WTC11 (cell line): ENCODE data around the gene DNAJC6. TPM values are rescaled to one million over a fixed set of nuclear protein-coding genes. Genes with fewer than 3 reads are reported as not detected.

Experiments used
- ATAC-seq: fragments of 200-7000 bp; cut with Tn5 transposase; 2 replicates; pipeline ENCODE4 v1.10.0; 2021; ENCODE audit warnings: mild to moderate bottlenecking, moderate library complexity
- CTCF ChIA-PET: fragments of 300-600 bp; sonication (Branson Sonifier 250); formaldehyde crosslinking; loops from one replicate; lab custom pipeline; 2021; ENCODE audit warnings: antibody characterized with exemption; lab: Charles Lee
- POLR2A ChIA-PET: fragments of 350-600 bp; sonication (Branson Sonifier 250); formaldehyde crosslinking; loops from one replicate; lab custom pipeline; 2021; ENCODE audit warnings: antibody characterized with exemption; lab: Charles Lee
- DNase-seq: peaks from one replicate; pipeline ENCODE4 v3.0.0; 2021; ENCODE audit warnings: low spot score
- H3K27ac Mint-ChIP-seq: 2 replicates; pipeline ENCODE4 v1.8.0; 2021; ENCODE audit warnings: mixed read lengths
- H3K27me3 Mint-ChIP-seq: 2 replicates; pipeline ENCODE4 v1.8.0; 2021; ENCODE audit warnings: low read depth, mild to moderate bottlenecking, moderate library complexity, mixed read lengths
- H3K36me3 Mint-ChIP-seq: 2 replicates; pipeline ENCODE4 v1.8.0; 2021; ENCODE audit warnings: mixed read lengths
- H3K4me1 Mint-ChIP-seq: 2 replicates; pipeline ENCODE4 v1.8.0; 2022; ENCODE audit warnings: mixed read lengths
- H3K4me3 Mint-ChIP-seq: 2 replicates; pipeline ENCODE4 v1.8.0; 2021; ENCODE audit warnings: mild to moderate bottlenecking, moderate library complexity, mixed read lengths
- H3K9me3 Mint-ChIP-seq: 2 replicates; pipeline ENCODE4 v1.8.0; 2021; ENCODE audit warnings: mixed read lengths
- CREB1 ChIP-seq: sonication (generic); formaldehyde crosslinking; IDR thresholded peaks from 2 replicates; pipeline ENCODE4 v1.8.0; 2023; ENCODE audit warnings: mild to moderate bottlenecking, missing genetic modification reagents
- HMGA2 ChIP-seq: fragments of 250-450 bp; sonication (Bioruptor Pico); IDR thresholded peaks from 2 replicates; pipeline ENCODE4 v1.4.0; 2021; ENCODE audit warnings: mild to moderate bottlenecking, moderate library complexity
- JUN ChIP-seq: sonication (generic); formaldehyde crosslinking; IDR thresholded peaks from 2 replicates; pipeline ENCODE4 v1.8.0; 2023; ENCODE audit warnings: mild to moderate bottlenecking, missing genetic modification reagents
- KAT7 ChIP-seq: sonication (generic); formaldehyde crosslinking; IDR thresholded peaks from 2 replicates; pipeline ENCODE4 v1.8.1; 2023; ENCODE audit warnings: missing genetic modification reagents, mild to moderate bottlenecking, borderline replicate concordance
- SMAD3 ChIP-seq: sonication (generic); formaldehyde crosslinking; IDR thresholded peaks from 2 replicates; pipeline ENCODE4 v1.8.0; 2022; ENCODE audit warnings: missing genetic modification reagents, mild to moderate bottlenecking, borderline replicate concordance
- ZNF317 ChIP-seq: sonication (generic); formaldehyde crosslinking; IDR thresholded peaks from 2 replicates; pipeline ENCODE4 v1.8.1; 2023; ENCODE audit warnings: low read depth, mild to moderate bottlenecking, moderate library complexity, missing genetic modification reagents, borderline replicate concordance
- ZNF671 ChIP-seq: fragments of 250-450 bp; sonication (Bioruptor Pico); IDR thresholded peaks from 2 replicates; pipeline ENCODE4 v1.8.0; 2021; ENCODE audit warnings: mild to moderate bottlenecking
- total RNA-seq: library from RNA; stranded (reverse); gene quantifications from 3 replicates; pipeline ENCODE4 v1.2.3, GENCODE V29; 2021
- TF ChIP-seq, protein P1 (sequence below): sonication (generic); formaldehyde crosslinking; IDR thresholded peaks from 2 replicates; pipeline ENCODE4 v1.8.1; 2022; ENCODE audit warnings: mild to moderate bottlenecking, moderate library complexity, missing genetic modification reagents
- TF ChIP-seq, protein P2 (sequence below): fragments of 250-450 bp; sonication (Bioruptor Pico); IDR thresholded peaks from 2 replicates; pipeline ENCODE4 v1.9.0; 2021; ENCODE audit warnings: moderate library complexity, mild to moderate bottlenecking, inconsistent platforms, borderline replicate concordance
- TF ChIP-seq, protein P3 (sequence below): sonication (generic); formaldehyde crosslinking; IDR thresholded peaks from 2 replicates; pipeline ENCODE4 v1.8.1; 2022; ENCODE audit warnings: mild to moderate bottlenecking, missing genetic modification reagents, moderate library complexity, borderline replicate concordance
- TF ChIP-seq, protein P4 (sequence below): sonication (generic); formaldehyde crosslinking; IDR thresholded peaks from 2 replicates; pipeline ENCODE4 v1.8.0; 2022; ENCODE audit warnings: mild to moderate bottlenecking, missing genetic modification reagents
- TF ChIP-seq, protein P5 (sequence below): sonication (generic); formaldehyde crosslinking; IDR thresholded peaks from 2 replicates; pipeline ENCODE4 v1.8.1; 2023; ENCODE audit warnings: mild to moderate bottlenecking, missing genetic modification reagents
- TF ChIP-seq, protein P6 (sequence below): fragments of 250-450 bp; sonication (Bioruptor Pico); IDR thresholded peaks from 2 replicates; pipeline ENCODE4 v2.1.2; 2022; ENCODE audit warnings: mild to moderate bottlenecking, moderate library complexity
- TF ChIP-seq, protein P7 (sequence below): sonication (generic); formaldehyde crosslinking; IDR thresholded peaks from 2 replicates; pipeline ENCODE4 v1.8.0; 2023; ENCODE audit warnings: mild to moderate bottlenecking, missing genetic modification reagents

Gene DNAJC6
- total RNA-seq, 1 experiment from 2014 or later: 9.1 TPM

DNA sequence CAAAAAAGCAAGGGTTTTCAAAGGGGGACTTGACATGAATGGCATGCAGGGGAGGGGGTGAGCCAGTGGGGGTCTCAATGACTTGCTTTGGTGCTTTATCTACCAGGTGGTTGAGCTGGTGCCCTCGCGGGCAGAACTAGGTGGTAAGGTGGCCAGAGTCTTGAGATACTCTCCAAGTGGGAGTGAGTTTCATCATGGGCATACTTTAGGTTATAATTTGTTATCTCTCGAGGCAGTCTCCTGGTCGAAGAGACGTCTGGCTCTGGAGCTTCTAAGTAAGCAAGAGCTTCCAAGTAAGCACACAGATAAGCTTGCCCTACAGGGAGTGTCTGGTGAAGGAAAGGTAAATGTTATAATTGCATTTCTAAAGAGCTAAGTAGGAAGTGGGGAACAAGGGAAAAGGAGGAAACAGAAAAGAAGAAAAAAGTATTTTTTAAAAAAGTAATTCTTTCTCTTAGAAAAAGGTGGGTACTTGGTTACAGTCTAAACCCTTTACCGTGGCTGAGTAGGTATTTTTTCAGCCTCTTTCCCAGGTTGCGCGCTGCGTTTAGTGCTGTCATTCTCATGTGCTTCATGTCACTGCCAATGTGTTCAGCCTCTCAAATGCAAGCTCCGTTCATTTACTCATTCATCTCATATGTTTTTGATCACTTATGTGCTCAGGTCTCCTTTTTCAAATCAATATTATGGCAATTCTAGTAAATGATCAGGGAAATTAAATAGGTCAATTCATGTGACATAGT lies 31.6 kb upstream of the DNAJC6 start:
- DNase-seq (no peak), ATAC-seq (peak; percentile 23)
- H3K27me3 Mint-ChIP-seq: no peaks in the 10 kb centered on the region; the same call in none of the 2 replicates
- peak overlapping the region; percentile 19; the same call in 1 of the 2 replicates for H3K27ac Mint-ChIP-seq
- H3K9me3 Mint-ChIP-seq: no peaks in the 10 kb centered on the region
- TF ChIP-seq KAT7 (CRISPR knock-in tag) (no peak), HMGA2 (no peak), ZNF671 (CRISPR knock-in tag) (no peak), CREB1 (CRISPR knock-in tag) (no peak), SMAD3 (CRISPR knock-in tag) (no peak), ZNF317 (no peak)
- TF ChIP-seq, protein P1, sequence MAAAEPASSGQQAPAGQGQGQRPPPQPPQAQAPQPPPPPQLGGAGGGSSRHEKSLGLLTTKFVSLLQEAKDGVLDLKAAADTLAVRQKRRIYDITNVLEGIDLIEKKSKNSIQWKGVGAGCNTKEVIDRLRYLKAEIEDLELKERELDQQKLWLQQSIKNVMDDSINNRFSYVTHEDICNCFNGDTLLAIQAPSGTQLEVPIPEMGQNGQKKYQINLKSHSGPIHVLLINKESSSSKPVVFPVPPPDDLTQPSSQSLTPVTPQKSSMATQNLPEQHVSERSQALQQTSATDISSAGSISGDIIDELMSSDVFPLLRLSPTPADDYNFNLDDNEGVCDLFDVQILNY (CRISPR knock-in tag): no peak
- TF ChIP-seq, protein P2, sequence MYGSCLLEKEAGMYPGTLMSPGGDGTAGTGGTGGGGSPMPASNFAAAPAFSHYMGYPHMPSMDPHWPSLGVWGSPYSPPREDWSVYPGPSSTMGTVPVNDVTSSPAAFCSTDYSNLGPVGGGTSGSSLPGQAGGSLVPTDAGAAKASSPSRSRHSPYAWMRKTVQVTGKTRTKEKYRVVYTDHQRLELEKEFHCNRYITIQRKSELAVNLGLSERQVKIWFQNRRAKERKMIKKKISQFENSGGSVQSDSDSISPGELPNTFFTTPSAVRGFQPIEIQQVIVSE (CRISPR knock-in tag): no peak
- TF ChIP-seq, protein P3, sequence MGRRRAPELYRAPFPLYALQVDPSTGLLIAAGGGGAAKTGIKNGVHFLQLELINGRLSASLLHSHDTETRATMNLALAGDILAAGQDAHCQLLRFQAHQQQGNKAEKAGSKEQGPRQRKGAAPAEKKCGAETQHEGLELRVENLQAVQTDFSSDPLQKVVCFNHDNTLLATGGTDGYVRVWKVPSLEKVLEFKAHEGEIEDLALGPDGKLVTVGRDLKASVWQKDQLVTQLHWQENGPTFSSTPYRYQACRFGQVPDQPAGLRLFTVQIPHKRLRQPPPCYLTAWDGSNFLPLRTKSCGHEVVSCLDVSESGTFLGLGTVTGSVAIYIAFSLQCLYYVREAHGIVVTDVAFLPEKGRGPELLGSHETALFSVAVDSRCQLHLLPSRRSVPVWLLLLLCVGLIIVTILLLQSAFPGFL (CRISPR knock-in tag): no peak
- TF ChIP-seq, protein P4, sequence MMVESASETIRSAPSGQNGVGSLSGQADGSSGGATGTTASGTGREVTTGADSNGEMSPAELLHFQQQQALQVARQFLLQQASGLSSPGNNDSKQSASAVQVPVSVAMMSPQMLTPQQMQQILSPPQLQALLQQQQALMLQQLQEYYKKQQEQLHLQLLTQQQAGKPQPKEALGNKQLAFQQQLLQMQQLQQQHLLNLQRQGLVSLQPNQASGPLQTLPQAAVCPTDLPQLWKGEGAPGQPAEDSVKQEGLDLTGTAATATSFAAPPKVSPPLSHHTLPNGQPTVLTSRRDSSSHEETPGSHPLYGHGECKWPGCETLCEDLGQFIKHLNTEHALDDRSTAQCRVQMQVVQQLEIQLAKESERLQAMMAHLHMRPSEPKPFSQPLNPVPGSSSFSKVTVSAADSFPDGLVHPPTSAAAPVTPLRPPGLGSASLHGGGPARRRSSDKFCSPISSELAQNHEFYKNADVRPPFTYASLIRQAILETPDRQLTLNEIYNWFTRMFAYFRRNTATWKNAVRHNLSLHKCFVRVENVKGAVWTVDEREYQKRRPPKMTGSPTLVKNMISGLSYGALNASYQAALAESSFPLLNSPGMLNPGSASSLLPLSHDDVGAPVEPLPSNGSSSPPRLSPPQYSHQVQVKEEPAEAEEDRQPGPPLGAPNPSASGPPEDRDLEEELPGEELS (CRISPR knock-in tag): no peak
- TF ChIP-seq, protein P5, sequence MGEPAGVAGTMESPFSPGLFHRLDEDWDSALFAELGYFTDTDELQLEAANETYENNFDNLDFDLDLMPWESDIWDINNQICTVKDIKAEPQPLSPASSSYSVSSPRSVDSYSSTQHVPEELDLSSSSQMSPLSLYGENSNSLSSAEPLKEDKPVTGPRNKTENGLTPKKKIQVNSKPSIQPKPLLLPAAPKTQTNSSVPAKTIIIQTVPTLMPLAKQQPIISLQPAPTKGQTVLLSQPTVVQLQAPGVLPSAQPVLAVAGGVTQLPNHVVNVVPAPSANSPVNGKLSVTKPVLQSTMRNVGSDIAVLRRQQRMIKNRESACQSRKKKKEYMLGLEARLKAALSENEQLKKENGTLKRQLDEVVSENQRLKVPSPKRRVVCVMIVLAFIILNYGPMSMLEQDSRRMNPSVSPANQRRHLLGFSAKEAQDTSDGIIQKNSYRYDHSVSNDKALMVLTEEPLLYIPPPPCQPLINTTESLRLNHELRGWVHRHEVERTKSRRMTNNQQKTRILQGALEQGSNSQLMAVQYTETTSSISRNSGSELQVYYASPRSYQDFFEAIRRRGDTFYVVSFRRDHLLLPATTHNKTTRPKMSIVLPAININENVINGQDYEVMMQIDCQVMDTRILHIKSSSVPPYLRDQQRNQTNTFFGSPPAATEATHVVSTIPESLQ (CRISPR knock-in tag): no peak
- POLR2A ChIA-PET: interaction anchor here (0.9 kb wide), 1 partner anchor 410 kb away, joined by 3 read pairs; no protein-coding TSS in a partner anchor
- H3K4me3 Mint-ChIP-seq: peak overlapping the region; percentile 69
- CTCF ChIA-PET: interaction anchor here (0.8 to 3.1 kb wide), 5 partner anchors 10 to 410 kb away, joined by 3 to 28 read pairs (median 5); partner anchors contain the start of gene DNAJC6
- no peaks in the 10 kb centered on the region for H3K36me3 Mint-ChIP-seq
- peaks cover 63% of the 10 kb centered on the region for H3K4me1 Mint-ChIP-seq

DNA sequence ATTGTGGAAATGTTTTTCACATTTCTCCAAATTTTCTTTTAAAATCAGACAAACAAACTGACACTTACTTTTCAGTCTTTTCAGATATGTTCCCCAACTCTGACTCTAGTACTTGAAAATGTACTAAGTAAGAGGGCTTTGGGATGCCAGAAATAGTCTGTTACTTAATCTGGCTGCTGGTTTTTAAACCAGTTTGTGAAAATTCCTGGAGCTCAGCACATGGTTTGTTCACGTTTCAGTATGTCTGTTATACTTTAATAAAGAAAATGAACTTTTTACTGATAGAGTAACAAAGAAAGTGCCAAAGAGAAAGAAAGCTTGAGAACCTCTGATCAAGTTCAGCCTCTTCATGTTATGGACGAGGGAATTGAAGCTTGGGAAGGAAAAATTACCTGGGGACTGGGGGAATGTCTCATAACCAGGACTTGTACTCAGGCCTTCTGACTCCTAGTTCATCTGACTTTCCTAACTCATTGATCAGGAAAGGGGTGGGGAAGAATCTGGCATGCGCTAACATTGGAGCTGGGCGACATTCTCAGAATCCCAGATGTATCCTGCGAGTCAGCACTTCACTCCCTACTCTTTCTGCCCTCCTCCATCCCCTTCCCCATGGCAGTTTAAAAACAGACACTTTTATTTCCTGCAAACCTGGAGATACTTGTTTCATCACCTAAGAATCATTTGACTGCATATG lies 30.8 kb upstream of the DNAJC6 start:
- ChIA-PET POLR2A (interaction anchor here (0.6 to 1.7 kb wide), 3 partner anchors 142 to 1521 kb away, joined by 3 to 5 read pairs (median 4); partner anchors contain the start of genes LEPR and LEPROT), CTCF (interaction anchor here (1.0 to 3.1 kb wide), 8 partner anchors 11 to 409 kb away, joined by 3 to 28 read pairs (median 4); partner anchors contain the start of gene DNAJC6)
- no peak for TF ChIP-seq JUN (CRISPR knock-in tag)
- TF ChIP-seq, protein P6, sequence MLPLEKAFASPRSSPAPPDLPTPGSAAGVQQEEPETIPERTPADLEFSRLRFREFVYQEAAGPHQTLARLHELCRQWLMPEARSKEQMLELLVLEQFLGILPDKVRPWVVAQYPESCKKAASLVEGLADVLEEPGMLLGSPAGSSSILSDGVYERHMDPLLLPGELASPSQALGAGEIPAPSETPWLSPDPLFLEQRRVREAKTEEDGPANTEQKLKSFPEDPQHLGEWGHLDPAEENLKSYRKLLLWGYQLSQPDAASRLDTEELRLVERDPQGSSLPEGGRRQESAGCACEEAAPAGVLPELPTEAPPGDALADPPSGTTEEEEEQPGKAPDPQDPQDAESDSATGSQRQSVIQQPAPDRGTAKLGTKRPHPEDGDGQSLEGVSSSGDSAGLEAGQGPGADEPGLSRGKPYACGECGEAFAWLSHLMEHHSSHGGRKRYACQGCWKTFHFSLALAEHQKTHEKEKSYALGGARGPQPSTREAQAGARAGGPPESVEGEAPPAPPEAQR (CRISPR knock-in tag): no peak
- TF ChIP-seq, protein P7, sequence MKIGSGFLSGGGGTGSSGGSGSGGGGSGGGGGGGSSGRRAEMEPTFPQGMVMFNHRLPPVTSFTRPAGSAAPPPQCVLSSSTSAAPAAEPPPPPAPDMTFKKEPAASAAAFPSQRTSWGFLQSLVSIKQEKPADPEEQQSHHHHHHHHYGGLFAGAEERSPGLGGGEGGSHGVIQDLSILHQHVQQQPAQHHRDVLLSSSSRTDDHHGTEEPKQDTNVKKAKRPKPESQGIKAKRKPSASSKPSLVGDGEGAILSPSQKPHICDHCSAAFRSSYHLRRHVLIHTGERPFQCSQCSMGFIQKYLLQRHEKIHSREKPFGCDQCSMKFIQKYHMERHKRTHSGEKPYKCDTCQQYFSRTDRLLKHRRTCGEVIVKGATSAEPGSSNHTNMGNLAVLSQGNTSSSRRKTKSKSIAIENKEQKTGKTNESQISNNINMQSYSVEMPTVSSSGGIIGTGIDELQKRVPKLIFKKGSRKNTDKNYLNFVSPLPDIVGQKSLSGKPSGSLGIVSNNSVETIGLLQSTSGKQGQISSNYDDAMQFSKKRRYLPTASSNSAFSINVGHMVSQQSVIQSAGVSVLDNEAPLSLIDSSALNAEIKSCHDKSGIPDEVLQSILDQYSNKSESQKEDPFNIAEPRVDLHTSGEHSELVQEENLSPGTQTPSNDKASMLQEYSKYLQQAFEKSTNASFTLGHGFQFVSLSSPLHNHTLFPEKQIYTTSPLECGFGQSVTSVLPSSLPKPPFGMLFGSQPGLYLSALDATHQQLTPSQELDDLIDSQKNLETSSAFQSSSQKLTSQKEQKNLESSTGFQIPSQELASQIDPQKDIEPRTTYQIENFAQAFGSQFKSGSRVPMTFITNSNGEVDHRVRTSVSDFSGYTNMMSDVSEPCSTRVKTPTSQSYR (CRISPR knock-in tag): no peak
- Mint-ChIP-seq H3K27ac (peak overlapping the region; percentile 59; the same call in 1 of the 2 replicates), H3K9me3 (no peaks in the 10 kb centered on the region), H3K36me3 (no peaks in the 10 kb centered on the region), H3K4me3 (peak overlapping the region; percentile 69), H3K4me1 (peaks cover 65% of the 10 kb centered on the region), H3K27me3 (no peaks in the 10 kb centered on the region; the same call in none of the 2 replicates)
- DNase-seq (no peak), ATAC-seq (peak; percentile 65)
